Measurements from ENCODE around the gene FAF1. TPM values are rescaled to one million over a fixed set of nuclear protein-coding genes. Genes with fewer than 3 reads are reported as not detected.
"Not testable (repeated sequence)": the region's sequence is repeated elsewhere in the genome, so short reads cannot be mapped to it uniquely, and the experiment has no call there.

FAF1 gene
- total RNA-seq, 4 donors from 2014 or later = 33.8 to 55.8 (median 45.6) TPM

- no peak for DNase-seq (ENCODE audit: low spot score in 2 of 2)
- WGBS, 2 donors = 93 to 98% methylated on average over 3 of the region's 3 CpGs
- TF ChIP-seq POLR2A (IDR thresholded peaks at IDR 0.05) = no peak
- TF ChIP-seq CTCF (IDR thresholded peaks at IDR 0.05) = no peak
- H3K4me3 ChIP-seq (ENCODE audit: low read depth, poor library complexity, severe bottlenecking) = no peak overlapping the region
- intact Hi-C loops (cut with DNase I; ENCODE audit: low total_unique reads) = no loop called here
Observed at GRCh38 chr1:50742523-50742922, 217.5 kb downstream of the FAF1 start.

- intact Hi-C loops (cut with DNase I; ENCODE audit: low total_unique reads) = no loop called here
- WGBS, 2 donors = 93 to 96% methylated on average over 3 of the region's 3 CpGs
- TF ChIP-seq POLR2A (IDR thresholded peaks at IDR 0.05) = no peak
- TF ChIP-seq CTCF (IDR thresholded peaks at IDR 0.05) = no peak
- DNase-seq (ENCODE audit: low spot score in 2 of 2) = no peak
- no peak overlapping the region for H3K4me3 ChIP-seq (ENCODE audit: low read depth, poor library complexity, severe bottlenecking)
Observed at GRCh38 chr1:50739125-50739524, 220.9 kb downstream of the FAF1 start.

GRCh38 chr1:50735443-50735842, 224.6 kb downstream of the FAF1 start:
- no peak for DNase-seq (ENCODE audit: low spot score in 2 of 2)
- H3K4me3 ChIP-seq (ENCODE audit: low read depth, poor library complexity, severe bottlenecking) = no peak overlapping the region
- no peak for TF ChIP-seq CTCF (IDR thresholded peaks at IDR 0.05)
- no peak for TF ChIP-seq POLR2A (IDR thresholded peaks at IDR 0.05)
- WGBS, 2 donors = 77 to 80% methylated on average over 2 of the region's 2 CpGs
- intact Hi-C loops (cut with DNase I; ENCODE audit: low total_unique reads) = no loop called here

GRCh38 chr1:50727578-50727977, 232.5 kb downstream of the FAF1 start:
- H3K4me3 ChIP-seq (ENCODE audit: low read depth, poor library complexity, severe bottlenecking); intact Hi-C loops (cut with DNase I; ENCODE audit: low total_unique reads); DNase-seq (ENCODE audit: low spot score in 2 of 2): not testable (repeated sequence)
- WGBS, 2 donors = 94 to 96% methylated on average over 4 of the region's 4 CpGs

- intact Hi-C loops (cut with DNase I; ENCODE audit: low total_unique reads) = no loop called here
- WGBS, 2 donors = 77 to 85% methylated on average over 4 of the region's 4 CpGs
Observed at GRCh38 chr1:50724626-50725286, 235.3 kb downstream of the FAF1 start.

More at GRCh38 chr1:50724626-50725286, 235.3 kb downstream of the FAF1 start:
- no peak overlapping the region for H3K4me3 ChIP-seq (ENCODE audit: low read depth, poor library complexity, severe bottlenecking)
- TF ChIP-seq CTCF (IDR thresholded peaks at IDR 0.05) (no peak), POLR2A (IDR thresholded peaks at IDR 0.05) (no peak)
- DNase-seq (ENCODE audit: low spot score in 2 of 2) = no peak

Measured in lower leg skin (tissue), 4 donors.